GM21447 (cell line): ENCODE data around the gene CHPF.

Experiments
- ATAC-seq: cut with Tn5 transposase; IDR thresholded peaks from one replicate; pipeline ENCODE4 v1.9.1; 2021; ENCODE audit not compliant: unreplicated experiment

CHPF gene

DNA sequence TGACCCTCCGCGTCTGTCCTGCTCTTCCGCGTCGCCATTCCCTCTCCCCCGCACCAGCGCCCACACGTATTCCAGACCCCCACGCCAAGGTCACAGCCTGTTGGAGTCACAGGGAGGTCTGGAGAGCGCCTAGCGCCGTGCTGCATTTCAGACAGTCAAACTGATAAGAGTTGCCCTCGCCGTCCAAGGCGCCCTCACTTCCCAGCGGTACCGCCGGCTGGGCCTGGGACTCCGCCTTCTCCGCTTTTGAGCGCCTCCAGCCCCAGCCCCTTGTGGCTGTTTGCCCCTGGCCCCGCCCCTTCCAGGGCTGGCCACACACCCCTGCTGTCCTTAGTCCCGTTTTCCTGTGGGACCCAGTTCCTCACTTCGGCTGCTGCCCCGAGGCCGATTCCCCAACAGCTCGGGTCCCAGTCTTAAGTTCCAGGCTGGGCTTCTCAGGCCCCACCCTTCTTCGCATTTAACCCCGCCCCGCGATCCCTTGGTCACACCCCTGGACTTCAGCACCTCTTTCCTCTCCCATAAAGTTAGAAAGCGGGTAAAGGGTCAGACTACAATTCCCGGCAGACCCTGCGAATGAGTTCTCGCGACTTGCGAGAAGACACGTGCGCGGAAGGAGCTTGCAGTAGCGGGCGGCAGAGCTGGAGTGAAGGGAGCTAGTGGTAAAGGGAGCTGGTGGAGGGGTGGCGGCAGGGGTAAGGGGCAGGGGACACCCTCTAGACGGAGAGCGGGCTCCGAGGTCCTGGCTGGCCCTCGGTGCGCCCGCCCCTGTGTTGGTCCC, 45.1 kb downstream of the CHPF start, which contains the start of gene GMPPA:
Gene GMPPA, plus strand, starts transcription at position 612 of the 778 bp plus-strand sequence. CDS start 1,085 bp downstream, outside the sequence.
- peak; percentile 92 for ATAC-seq

DNA sequence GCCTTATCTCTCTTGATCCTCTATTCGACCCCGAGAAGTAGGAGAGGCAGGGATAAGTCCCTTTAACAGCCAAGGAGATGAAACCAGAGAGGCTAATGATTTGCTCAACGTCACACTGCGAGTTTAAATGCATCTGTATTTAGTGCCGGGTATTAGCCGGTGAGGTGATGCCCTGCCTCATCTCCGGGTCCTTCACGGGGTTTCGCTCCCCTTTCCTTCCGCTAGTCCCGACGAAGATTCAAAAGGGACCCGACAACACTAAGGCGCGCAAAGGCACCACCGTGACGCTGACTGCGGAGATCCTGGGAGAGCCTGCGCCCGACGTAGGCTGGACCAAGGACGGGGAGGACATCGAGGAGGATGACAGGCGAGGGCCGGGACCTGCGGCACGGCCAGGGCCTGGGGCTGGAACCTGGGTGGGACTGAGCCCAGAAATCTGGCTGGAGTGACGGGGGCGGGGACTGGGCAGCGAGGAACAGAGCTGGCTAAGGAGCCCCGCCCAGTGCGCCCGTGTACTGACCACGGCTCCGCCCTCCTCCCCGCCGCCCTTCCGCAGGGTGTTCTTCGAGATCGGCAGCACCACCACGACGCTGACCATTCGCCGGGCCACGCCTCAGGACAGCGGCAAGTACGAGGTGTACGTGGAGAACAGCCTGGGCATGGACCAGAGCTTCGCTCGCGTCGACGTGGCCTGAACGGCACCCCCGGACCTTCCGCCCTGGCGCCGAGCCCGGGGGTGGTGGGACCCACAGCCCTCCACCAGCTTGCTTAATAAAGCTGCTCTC, 45.9 kb downstream of the CHPF start:
- peak; percentile 30 for ATAC-seq

DNA sequence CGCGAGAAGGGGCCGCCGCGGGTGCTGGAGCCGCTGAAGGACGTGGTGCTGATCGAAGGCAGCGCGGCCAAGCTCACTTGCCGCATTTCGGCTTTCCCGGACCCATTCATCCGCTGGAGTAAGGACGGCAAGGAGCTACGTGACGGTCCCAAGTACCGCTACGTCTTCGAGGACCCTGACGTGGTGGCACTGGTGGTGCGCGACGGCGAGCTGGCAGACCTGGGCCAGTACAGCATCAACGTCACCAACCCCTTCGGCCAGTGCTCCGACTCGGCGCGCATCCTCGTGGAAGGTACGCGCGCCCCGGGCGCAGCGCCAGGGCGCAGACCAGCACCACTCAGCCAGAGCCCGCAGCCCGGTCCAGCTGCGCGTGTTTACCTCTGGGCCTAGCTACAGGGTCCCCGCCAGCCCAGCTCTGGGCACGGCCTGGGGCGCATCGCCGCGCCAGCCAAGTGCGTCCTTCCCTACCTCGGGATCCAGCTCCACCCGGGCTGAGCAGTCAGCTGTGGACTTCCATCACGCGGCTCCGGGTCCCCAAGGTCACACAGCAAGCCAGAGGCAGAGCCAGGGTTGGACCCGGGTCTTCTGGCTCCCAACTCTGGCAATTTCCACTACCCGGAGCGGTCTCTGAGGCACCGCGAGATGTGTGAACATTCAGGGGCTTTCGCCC, 46.6 kb downstream of the CHPF start:
- no peak for ATAC-seq

DNA sequence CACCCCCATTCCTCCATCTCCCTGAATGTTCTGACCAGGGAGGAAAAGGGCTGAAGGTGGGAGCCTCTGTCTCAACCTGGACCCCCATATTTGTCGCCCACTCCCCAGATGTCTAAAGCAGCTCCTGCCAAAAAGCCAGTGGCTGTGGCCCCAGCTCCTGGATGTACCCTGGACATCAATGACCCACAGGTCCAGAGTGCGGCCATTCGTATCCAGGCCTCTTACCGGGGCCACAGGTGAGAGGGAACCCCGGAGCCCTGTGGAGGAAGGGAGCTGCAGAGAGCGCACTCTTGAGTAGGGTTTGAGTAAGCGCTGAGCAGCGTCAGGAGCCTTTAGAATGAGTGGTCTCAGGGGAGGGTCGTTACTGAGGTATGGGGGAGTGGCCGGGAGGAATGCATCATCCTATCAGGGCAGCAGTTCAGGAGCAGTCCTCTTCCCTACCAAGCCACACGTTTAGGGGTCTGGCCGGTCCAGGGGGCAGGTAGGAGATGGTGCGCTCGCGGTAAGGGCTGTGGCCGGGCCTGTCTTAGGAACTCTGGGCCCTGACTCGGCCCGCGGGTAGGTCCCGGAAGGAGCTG, 47.3 kb downstream of the CHPF start:
- no peak for ATAC-seq

DNA sequence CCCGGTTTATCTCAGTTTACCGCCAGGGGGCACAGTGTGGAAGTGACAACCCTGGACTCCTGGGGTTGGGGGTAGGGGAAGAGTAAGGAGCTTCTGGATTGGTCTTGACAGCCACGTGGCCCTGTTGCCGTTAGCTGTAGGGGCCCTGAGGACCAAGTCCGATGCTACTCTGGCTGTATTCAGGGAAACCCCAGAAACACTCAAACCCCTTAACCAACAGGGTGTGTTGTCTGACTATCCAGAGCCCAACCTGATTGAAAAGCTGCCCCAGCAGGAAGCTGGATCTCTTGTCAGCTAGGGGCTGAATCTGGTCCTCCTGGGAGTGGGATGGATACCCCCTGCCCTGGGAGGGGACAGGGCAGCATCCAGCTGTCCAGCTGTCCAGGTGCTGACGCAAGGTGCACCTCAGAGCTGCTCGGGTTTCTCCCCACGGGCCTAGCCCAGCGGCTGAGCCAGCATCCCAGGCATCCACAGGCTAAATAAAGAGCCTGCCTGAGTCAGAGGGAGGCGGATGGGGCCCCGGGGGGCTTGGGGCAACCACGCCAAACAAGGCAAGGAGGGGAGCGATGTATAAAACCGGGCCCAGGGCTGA, 48.0 kb downstream of the CHPF start:
- ATAC-seq: no peak

DNA sequence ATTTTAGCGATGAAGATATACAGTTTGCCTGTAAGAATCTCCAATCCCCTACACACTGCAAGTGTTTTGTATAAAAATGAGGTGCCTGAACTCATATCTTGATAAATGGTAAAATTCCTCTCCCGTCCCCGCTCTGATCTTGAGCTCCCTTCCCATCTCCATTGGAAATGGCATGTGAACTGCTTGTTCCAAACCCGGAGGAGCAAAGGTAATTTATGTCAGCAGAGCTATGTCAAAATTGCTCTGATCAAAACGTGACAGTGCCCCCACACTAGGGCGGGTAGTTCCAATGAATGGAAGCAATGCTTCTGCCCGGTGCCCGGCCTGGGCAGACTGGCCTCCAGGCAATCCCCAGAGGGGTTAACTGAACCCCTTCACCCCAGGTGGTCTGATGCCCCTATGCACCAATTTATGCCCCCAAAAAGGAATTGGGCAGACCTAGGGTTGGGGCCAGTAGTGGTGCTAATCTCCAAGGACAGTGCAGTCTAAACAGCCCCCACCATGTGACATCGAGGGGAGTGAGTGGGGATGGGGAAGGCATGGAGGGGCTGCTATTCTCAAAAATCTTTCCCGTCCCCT, 48.6 kb downstream of the CHPF start:
- ATAC-seq: no peak

DNA sequence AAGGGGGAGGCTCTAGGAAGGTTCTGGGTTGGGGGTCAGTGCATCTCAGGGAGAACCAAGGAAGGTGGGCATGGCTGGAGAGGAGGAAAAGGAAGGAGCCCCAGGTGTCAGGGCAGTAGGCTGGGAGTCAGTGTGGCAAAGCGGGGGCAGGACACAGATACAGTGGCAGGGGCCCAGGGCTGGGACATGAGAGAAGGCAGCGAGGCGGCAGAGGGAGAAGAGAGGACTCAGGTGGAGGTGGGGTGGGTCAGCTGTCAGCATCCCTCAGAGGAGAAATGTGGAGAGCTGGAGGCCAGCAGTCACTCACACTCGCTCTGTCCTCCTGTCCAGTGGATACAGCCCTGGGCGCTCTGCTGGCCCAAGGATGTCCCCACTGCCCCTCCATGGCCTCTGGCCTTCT, 50.5 kb downstream of the CHPF start:
- ATAC-seq: no peak

DNA sequence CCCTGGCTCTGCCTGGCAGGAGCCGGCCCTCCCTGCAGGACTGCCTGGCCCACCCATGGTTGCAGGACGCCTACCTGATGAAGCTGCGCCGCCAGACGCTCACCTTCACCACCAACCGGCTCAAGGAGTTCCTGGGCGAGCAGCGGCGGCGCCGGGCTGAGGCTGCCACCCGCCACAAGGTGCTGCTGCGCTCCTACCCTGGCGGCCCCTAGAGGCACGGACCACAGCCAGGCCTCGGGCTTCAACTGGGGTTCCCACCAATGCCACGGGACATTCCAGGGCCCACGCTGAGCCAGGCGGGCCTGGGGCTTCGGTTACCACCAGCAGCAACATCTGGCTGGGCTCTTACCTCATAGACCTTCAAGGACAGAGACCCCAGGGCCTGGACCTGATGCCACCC, 51.0 kb downstream of the CHPF start:
- no peak for ATAC-seq

DNA sequence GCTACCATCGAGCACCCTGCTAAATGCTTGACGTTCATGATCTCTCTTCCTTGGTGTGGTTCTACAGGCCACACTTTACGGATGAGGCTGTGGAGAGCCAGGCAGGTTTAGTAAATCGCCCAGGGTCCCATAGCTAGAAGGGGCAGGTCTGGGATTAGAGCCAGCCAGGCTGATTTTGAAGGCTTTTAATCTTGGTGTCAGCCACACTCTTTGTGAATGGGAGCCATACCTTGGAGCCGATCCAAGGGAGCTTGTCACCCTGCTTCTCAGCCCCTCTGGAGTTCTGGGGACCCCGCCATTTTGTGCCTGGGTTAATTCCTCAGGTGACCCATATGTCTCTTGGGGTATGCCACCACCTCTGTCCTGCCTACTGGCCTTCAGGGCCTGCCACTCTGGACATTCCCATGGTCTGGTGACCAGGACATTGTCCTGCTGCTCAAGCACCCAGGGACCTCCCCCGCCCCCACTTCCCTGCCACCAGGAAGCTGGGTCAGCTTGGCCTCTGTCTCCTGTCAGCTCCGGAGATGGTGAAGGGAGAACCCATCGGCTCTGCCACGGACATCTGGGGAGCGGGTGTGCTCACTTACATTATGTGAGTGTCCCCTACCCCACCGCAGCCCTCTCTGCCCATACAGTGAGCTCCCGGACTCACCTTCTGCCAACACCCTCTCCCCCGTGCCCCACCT, 52.2 kb downstream of the CHPF start:
- ATAC-seq: no peak

DNA sequence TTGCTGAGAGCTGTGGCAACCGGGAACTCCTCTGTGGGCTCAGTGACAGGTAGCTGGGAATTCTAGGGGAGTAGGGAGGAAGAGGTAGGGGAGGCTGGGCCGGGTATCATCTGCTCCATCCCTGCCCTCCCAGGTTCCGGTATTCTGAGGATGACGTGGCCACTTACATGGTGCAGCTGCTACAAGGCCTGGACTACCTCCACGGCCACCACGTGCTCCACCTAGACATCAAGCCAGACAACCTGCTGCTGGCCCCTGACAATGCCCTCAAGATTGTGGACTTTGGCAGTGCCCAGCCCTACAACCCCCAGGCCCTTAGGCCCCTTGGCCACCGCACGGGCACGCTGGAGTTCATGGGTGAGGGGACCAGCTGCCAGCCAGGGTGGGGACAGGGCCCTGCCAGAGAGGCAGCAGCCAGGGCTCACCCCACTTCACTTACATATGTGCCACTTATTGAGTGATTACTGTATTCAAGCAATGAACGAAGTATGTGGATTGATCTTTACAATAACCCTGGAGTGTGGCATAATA, 52.9 kb downstream of the CHPF start:
- no peak for ATAC-seq

DNA sequence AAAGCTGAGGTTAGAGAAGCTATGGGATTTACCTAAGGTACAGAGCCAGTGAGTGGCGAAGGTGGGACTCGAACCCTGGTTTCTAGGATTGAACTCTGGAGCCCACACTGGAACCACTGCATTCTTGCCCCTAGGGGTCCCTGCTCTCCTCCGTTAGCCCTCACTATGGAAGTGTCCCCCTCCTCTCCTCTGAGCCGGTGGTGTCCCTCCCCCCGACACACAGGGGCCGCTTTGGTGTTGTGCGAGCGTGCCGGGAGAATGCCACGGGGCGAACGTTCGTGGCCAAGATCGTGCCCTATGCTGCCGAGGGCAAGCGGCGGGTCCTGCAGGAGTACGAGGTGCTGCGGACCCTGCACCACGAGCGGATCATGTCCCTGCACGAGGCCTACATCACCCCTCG, 53.4 kb downstream of the CHPF start:
- no peak for ATAC-seq

DNA sequence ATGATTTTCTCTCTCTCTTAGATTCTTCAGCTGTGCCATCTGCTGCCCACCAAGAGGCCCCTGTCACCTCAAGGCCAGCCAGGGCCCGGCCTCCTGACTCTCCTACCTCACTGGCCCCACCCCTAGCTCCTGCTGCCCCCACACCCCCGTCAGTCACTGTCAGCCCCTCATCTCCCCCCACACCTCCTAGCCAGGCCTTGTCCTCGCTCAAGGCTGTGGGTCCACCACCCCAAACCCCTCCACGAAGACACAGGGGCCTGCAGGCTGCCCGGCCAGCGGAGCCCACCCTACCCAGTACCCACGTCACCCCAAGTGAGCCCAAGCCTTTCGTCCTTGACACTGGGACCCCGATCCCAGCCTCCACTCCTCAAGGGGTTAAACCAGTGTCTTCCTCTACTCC, 54.3 kb downstream of the CHPF start:
- no peak for ATAC-seq
